GM23338 (cell line): Measurements from ENCODE around the gene MAGI1. TPM values are rescaled to one million over a fixed set of nuclear protein-coding genes. Genes with fewer than 3 reads are reported as not detected.

Source experiments
- ATAC-seq: fragments of 200-7000 bp; cut with Tn5 transposase; 3 replicates; pipeline ENCODE4 v1.9.1; 2020
- DNase-seq: peaks from one replicate; pipeline ENCODE4 v3.0.0-alpha.2; 2015; ENCODE audit warnings: low spot score
- H2AFZ ChIP-seq: fragments of 200-600 bp; sonication (generic); 2 replicates; pipeline ENCODE4 v1.8.0; 2016; ENCODE audit warnings: antibody characterized with exemption, mild to moderate bottlenecking, moderate library complexity
- H3F3A ChIP-seq: fragments of 200-600 bp; sonication (generic); replicated peaks from 2 replicates; pipeline ENCODE4 v1.8.0; 2017; ENCODE audit warnings: antibody characterized with exemption, mixed run types, low read depth
- H3K27ac ChIP-seq: fragments of 200-600 bp; sonication (generic); 2 replicates; pipeline ENCODE4 v1.6.1; 2016; ENCODE audit warnings: low read depth
- H3K27me3 ChIP-seq: fragments of 200-600 bp; sonication (generic); 2 replicates; pipeline ENCODE4 v1.8.0; 2016; ENCODE audit warnings: mild to moderate bottlenecking, mixed run types, moderate library complexity; ENCODE audit not compliant: insufficient read depth
- H3K36me3 ChIP-seq: fragments of 200-600 bp; sonication (generic); 2 replicates; pipeline ENCODE4 v1.8.0; 2016; ENCODE audit warnings: mild to moderate bottlenecking; ENCODE audit not compliant: insufficient read depth
- H3K4me1 ChIP-seq: fragments of 200-600 bp; sonication (generic); 2 replicates; pipeline ENCODE4 v1.8.0; 2016; ENCODE audit warnings: mild to moderate bottlenecking, moderate library complexity; ENCODE audit not compliant: insufficient read depth
- H3K4me2 ChIP-seq: fragments of 200-600 bp; sonication (generic); 2 replicates; pipeline ENCODE4 v1.7.1; 2017; ENCODE audit warnings: mixed run types
- H3K4me3 ChIP-seq: fragments of 200-600 bp; sonication (generic); 2 replicates; pipeline ENCODE4 v1.6.1; 2016; ENCODE audit warnings: mixed run types
- H3K79me2 ChIP-seq: fragments of 200-600 bp; sonication (generic); replicated peaks from 2 replicates; pipeline ENCODE4 v1.8.0; 2017; ENCODE audit warnings: mild to moderate bottlenecking; ENCODE audit not compliant: insufficient read depth
- H3K9me2 ChIP-seq: fragments of 200-600 bp; sonication (generic); 2 replicates; pipeline ENCODE4 v1.8.0; 2017; ENCODE audit not compliant: insufficient read depth
- H4K20me1 ChIP-seq: fragments of 200-600 bp; sonication (generic); replicated peaks from 2 replicates; pipeline ENCODE4 v1.8.0; 2017; ENCODE audit warnings: mild to moderate bottlenecking; ENCODE audit not compliant: insufficient read depth
- H3K27ac Mint-ChIP-seq: 2 replicates; pipeline ENCODE4 v1.8.0; 2020; ENCODE audit warnings: inconsistent platforms, mild to moderate bottlenecking, moderate library complexity, mixed read lengths
- H3K27me3 Mint-ChIP-seq: 3 replicates; pipeline ENCODE4 v1.8.0; 2022; ENCODE audit warnings: low read depth, mild to moderate bottlenecking, moderate library complexity, mixed read lengths, inconsistent platforms; ENCODE audit not compliant: insufficient read depth, poor library complexity
- H3K36me3 Mint-ChIP-seq: 3 replicates; pipeline ENCODE4 v1.8.0; 2021; ENCODE audit warnings: low read depth, mild to moderate bottlenecking, inconsistent platforms, moderate library complexity, mixed read lengths
- H3K4me1 Mint-ChIP-seq: 3 replicates; pipeline ENCODE4 v1.8.0; 2020; ENCODE audit warnings: mild to moderate bottlenecking, inconsistent platforms, mixed read lengths
- H3K4me3 Mint-ChIP-seq: 3 replicates; pipeline ENCODE4 v1.8.0; 2021; ENCODE audit warnings: moderate library complexity, mild to moderate bottlenecking, inconsistent platforms, mixed read lengths
- H3K9me3 Mint-ChIP-seq: 3 replicates; pipeline ENCODE4 v1.8.0; 2020; ENCODE audit warnings: moderate library complexity, mild to moderate bottlenecking, inconsistent platforms, mixed read lengths
- CREB1 ChIP-seq: fragments of 250-450 bp; sonication (Bioruptor Pico); IDR thresholded peaks from 2 replicates; pipeline ENCODE4 v1.5.0; 2020; ENCODE audit warnings: low read depth, mild to moderate bottlenecking, moderate library complexity
- CTCF ChIP-seq, 2 experiments: fragments of 200-600 bp in 1 of 2; sonication (generic) in 1 of 2; conservative IDR thresholded peaks; 2 replicates each; pipeline versions ENCODE4 v1.5.1 to v1.6.1; 2016 to 2017; ENCODE audit warnings: antibody characterized with exemption in 2 of 2, low read depth in 2 of 2, mild to moderate bottlenecking in 2 of 2, moderate library complexity in 1 of 2
- ETS1 ChIP-seq: IDR thresholded peaks from 2 replicates; pipeline ENCODE4 v1.6.1; 2016; ENCODE audit warnings: antibody characterized with exemption
- EZH2 ChIP-seq: fragments of 200-600 bp; sonication (generic); IDR thresholded peaks from one replicate; pipeline ENCODE4 v1.8.0; 2017; ENCODE audit warnings: antibody characterized with exemption, mild to moderate bottlenecking, low read depth; ENCODE audit not compliant: unreplicated experiment
- EZH2phosphoT487 ChIP-seq: fragments of 200-600 bp; sonication (generic); IDR thresholded peaks from one replicate; pipeline ENCODE4 v1.8.1; 2018; ENCODE audit warnings: antibody characterized with exemption; ENCODE audit not compliant: unreplicated experiment
- JUNB ChIP-seq: IDR thresholded peaks from one replicate; pipeline ENCODE4 v1.6.1; 2016; ENCODE audit warnings: antibody characterized with exemption; ENCODE audit not compliant: unreplicated experiment
- NANOG ChIP-seq: IDR thresholded peaks from 2 replicates; pipeline ENCODE4 v1.6.1; 2016; ENCODE audit warnings: antibody characterized with exemption, borderline replicate concordance
- REST ChIP-seq: IDR thresholded peaks from one replicate; pipeline ENCODE4 v1.6.1; 2018; ENCODE audit warnings: antibody characterized with exemption; ENCODE audit not compliant: unreplicated experiment
- ZNF114 ChIP-seq: fragments of 250-450 bp; sonication (Bioruptor Pico); IDR thresholded peaks from 2 replicates; pipeline ENCODE4 v1.5.0; 2020; ENCODE audit warnings: mild to moderate bottlenecking, moderate library complexity
- ZNF331 ChIP-seq: fragments of 250-450 bp; sonication (Bioruptor Pico); IDR thresholded peaks from 2 replicates; pipeline ENCODE4 v1.5.0; 2020; ENCODE audit warnings: low read depth, mild to moderate bottlenecking, moderate library complexity
- polyA plus RNA-seq: library from polyadenylated mRNA; unstranded; fragments of >200 nt; fragmentation: Nextera tagmentation; extraction: Ambion mirVana; gene quantifications from 2 replicates; pipeline ENCODE4 v1.2.1, GENCODE V29; 2016
- total RNA-seq: library from RNA; depleted of rRNA; stranded (reverse); fragments of >200 nt; shearing (Covaris generic); gene quantifications from 2 replicates; pipeline ENCODE4 v1.2.3, GENCODE V29; 2014

Gene MAGI1
- total and polyA plus RNA-seq, 2 experiments from 2014 or later: 27.4 to 71.2 TPM

GRCh38 chr3:65472501-65472900 lies 566.2 kb downstream of the MAGI1 start (continued):
- TF ChIP-seq CREB1 (CRISPR knock-in tag): no peak
- no peak for TF ChIP-seq EZH2phosphoT487
- no peak for TF ChIP-seq ETS1

GRCh38 chr3:65466300-65466988 lies 572.3 kb downstream of the MAGI1 start:
- no peak overlapping the region for H2AFZ ChIP-seq
- TF ChIP-seq CTCF (conservative IDR thresholded peaks at IDR 0.05; ENCODE audit: low read depth in 2 of 2): peak; percentile 66 to 84
- no peak for TF ChIP-seq JUNB
- Mint-ChIP-seq H3K27me3 (peaks cover 4% of the 10 kb centered on the region), H3K36me3 (peaks cover 27% of the 10 kb centered on the region), H3K4me1 (peaks cover 20% of the 10 kb centered on the region; the same call in 2 of the 3 replicates), H3K27ac (peak overlapping the region; percentile 15; the same call in 1 of the 2 replicates), H3K4me3 (no peak overlapping the region), H3K9me3 (peaks cover 9% of the 10 kb centered on the region; the same call in 1 of the 3 replicates)
- no peaks in the 10 kb centered on the region for H3F3A ChIP-seq
- H3K27ac ChIP-seq: no peak overlapping the region
- no peaks in the 10 kb centered on the region for H3K27me3 ChIP-seq
- ATAC-seq (peak; percentile 100), DNase-seq (peak; percentile 82)
- no peaks in the 10 kb centered on the region for H3K9me2 ChIP-seq
- H3K36me3 ChIP-seq: no peaks in the 10 kb centered on the region
- H3K4me2 ChIP-seq: no peak overlapping the region
- no peak overlapping the region for H3K4me3 ChIP-seq
- no peaks in the 10 kb centered on the region for H4K20me1 ChIP-seq
- H3K4me1 ChIP-seq: peaks cover 7% of the 10 kb centered on the region; the same call in 1 of the 2 replicates
- H3K79me2 ChIP-seq: no peaks in the 10 kb centered on the region; the same call in 1 of the 2 replicates

- Histone ChIP-seq H3K4me3 (no peak overlapping the region), H4K20me1 (no peaks in the 10 kb centered on the region; the same call in 1 of the 2 replicates), H3K36me3 (no peaks in the 10 kb centered on the region; the same call in 1 of the 2 replicates), H3K79me2 (no peaks in the 10 kb centered on the region), H3F3A (no peaks in the 10 kb centered on the region), H2AFZ (no peak overlapping the region), H3K27me3 (no peaks in the 10 kb centered on the region), H3K9me2 (no peaks in the 10 kb centered on the region), H3K4me2 (no peak overlapping the region), H3K27ac (no peak overlapping the region), H3K4me1 (peaks cover 6% of the 10 kb centered on the region; the same call in 1 of the 2 replicates)
- ATAC-seq (peak; percentile 63), DNase-seq (peak; percentile 12)
- no peak overlapping the region; the same call in 1 of the 2 replicates for H3K27ac Mint-ChIP-seq
- no peaks in the 10 kb centered on the region for H3K27me3 Mint-ChIP-seq
- H3K4me3 Mint-ChIP-seq: no peak overlapping the region
- peaks cover 4% of the 10 kb centered on the region; the same call in 1 of the 3 replicates for H3K36me3 Mint-ChIP-seq
- no peaks in the 10 kb centered on the region for H3K9me3 Mint-ChIP-seq
- peaks cover 11% of the 10 kb centered on the region for H3K4me1 Mint-ChIP-seq
- TF ChIP-seq ZNF331: no peak
- no peak for TF ChIP-seq ZNF114 (CRISPR knock-in tag)
- no peak for TF ChIP-seq REST
- no peak for TF ChIP-seq NANOG
- no peak for TF ChIP-seq EZH2
These were observed 588.8 kb downstream of the MAGI1 start for GRCh38 chr3:65449841-65450428.
